HCT116 (cell line): ENCODE data around the gene R3HCC1L. TPM values are rescaled to one million over a fixed set of nuclear protein-coding genes. Genes with fewer than 3 reads are reported as not detected.

Experiments
- ATAC-seq: fragments of 200-7000 bp; cut with Tn5 transposase; 2 replicates; pipeline ENCODE4 v1.9.1; 2020; ENCODE audit warnings: mild to moderate bottlenecking, moderate library complexity
- BruUV-seq: library from RNA; stranded (reverse); fragments of 400-500 nt; replicated peaks from 2 replicates; lab custom pipeline; 2021; lab: Mats Ljungman, UMichigan
- CTCF ChIA-PET: fragments of 300-600 bp; sonication (Branson Sonifier 250); formaldehyde crosslinking; loops from one replicate; lab custom pipeline; 2021; ENCODE audit warnings: antibody characterized with exemption; lab: Charles Lee
- POLR2A ChIA-PET: fragments of 300-600, 350-600 bp; sonication (Branson Sonifier 250); formaldehyde crosslinking; loops from one replicate; lab custom pipeline; 2021; ENCODE audit warnings: antibody characterized with exemption; lab: Charles Lee
- RAD21 ChIA-PET, 2 experiments: fragments of 300-600 bp; sonication (Branson Sonifier 250); formaldehyde crosslinking; loops; one replicate each; lab custom pipeline; 2023; ENCODE audit warnings: low total read pairs in 2 of 2; ENCODE audit not compliant: uncharacterized antibody in 2 of 2, unreplicated experiment in 2 of 2, low non-redundant PET in 1 of 2; lab: Charles Lee
- DNase-seq: peaks from one replicate; pipeline ENCODE4 v3.0.0-alpha.2; 2010; ENCODE audit warnings: low read depth, low spot score
- H2AFZ ChIP-seq: fragments of 200-600 bp; shearing (Covaris generic), sonication (generic); 2 replicates; pipeline ENCODE4 v1.6.1; 2017; ENCODE audit warnings: low read depth, mixed run types, mixed read lengths, antibody characterized with exemption, low read length; ENCODE audit not compliant: poor library complexity, severe bottlenecking
- H3K27ac ChIP-seq: 2 replicates; pipeline ENCODE4 v1.5.1; 2012; ENCODE audit warnings: low read depth, low read length
- H3K27me3 ChIP-seq: fragments of 200-600 bp; sonication (generic); 2 replicates; pipeline ENCODE4 v1.6.1; 2016; ENCODE audit warnings: mixed run types, low read length, mixed read lengths; ENCODE audit not compliant: insufficient read depth
- H3K36me3 ChIP-seq, 2 experiments: fragments of 200-500 bp in 1 of 2; fragments of 200-600 bp in 1 of 2; sonication (Bioruptor generic) in 1 of 2; sonication (generic) in 1 of 2; 2 replicates each; pipeline versions ENCODE4 v1.5.1 to v1.6.1; 2014 to 2016; ENCODE audit warnings: low read length in 2 of 2, inconsistent platforms in 1 of 2, mixed read lengths in 1 of 2, mixed run types in 1 of 2; ENCODE audit not compliant: insufficient read depth in 2 of 2, control insufficient read depth in 1 of 2
- H3K4me1 ChIP-seq, 2 experiments: fragments of 200-600 bp in 1 of 2; sonication (generic) in 1 of 2; 2 replicates each; pipeline versions ENCODE4 v1.5.1 to v1.6.1; 2012 to 2017; ENCODE audit warnings: low read length in 2 of 2, inconsistent platforms in 1 of 2, mild to moderate bottlenecking in 1 of 2, mixed read lengths in 1 of 2, mixed run types in 1 of 2, moderate library complexity in 1 of 2; ENCODE audit not compliant: insufficient read depth in 2 of 2, control insufficient read depth in 1 of 2
- H3K4me2 ChIP-seq: fragments of 200-600 bp; sonication (generic); 2 replicates; pipeline ENCODE4 v1.6.1; 2017; ENCODE audit warnings: mixed run types, low read length, mixed read lengths
- H3K4me3 ChIP-seq, 2 experiments: fragments of 200-600 bp in 1 of 2; sonication (generic) in 1 of 2; replicated peaks in 1 of 2; 2 replicates each; pipeline ENCODE4 v1.5.1; 2011 to 2016; ENCODE audit warnings: low read length in 2 of 2, control low read depth in 1 of 2, low read depth in 1 of 2, mild to moderate bottlenecking in 1 of 2, mixed read lengths in 1 of 2, mixed run types in 1 of 2
- H3K79me2 ChIP-seq: fragments of 200-600 bp; sonication (generic); 2 replicates; pipeline ENCODE4 v1.6.1; 2017; ENCODE audit warnings: mild to moderate bottlenecking, mixed run types, low read length, moderate library complexity, mixed read lengths; ENCODE audit not compliant: insufficient read depth
- H3K9ac ChIP-seq: fragments of 200-600 bp; sonication (generic); 2 replicates; pipeline ENCODE4 v1.6.1; 2016; ENCODE audit warnings: low read length, mixed read lengths
- H3K9me2 ChIP-seq: fragments of 200-600 bp; sonication (generic), shearing (Covaris generic); 2 replicates; pipeline ENCODE4 v1.6.1; 2017; ENCODE audit warnings: mixed run types, mild to moderate bottlenecking, moderate library complexity; ENCODE audit not compliant: insufficient read depth
- H3K9me3 ChIP-seq, 2 experiments: fragments of 200-500 bp in 1 of 2; fragments of 200-600 bp in 1 of 2; sonication (Bioruptor generic) in 1 of 2; sonication (generic) in 1 of 2; 2 replicates each; pipeline ENCODE4 v1.6.1; 2014 to 2017; ENCODE audit warnings: low read length in 2 of 2, mixed read lengths in 2 of 2, inconsistent platforms in 1 of 2, low read depth in 1 of 2, mild to moderate bottlenecking in 1 of 2, mixed run types in 1 of 2, moderate library complexity in 1 of 2; ENCODE audit not compliant: control insufficient read depth in 1 of 2, insufficient read depth in 1 of 2
- H4K20me1 ChIP-seq: fragments of 200-600 bp; sonication (generic), shearing (Covaris generic); 2 replicates; pipeline ENCODE4 v1.6.1; 2017; ENCODE audit warnings: mixed run types, mild to moderate bottlenecking, moderate library complexity; ENCODE audit not compliant: insufficient read depth
- ATF3 ChIP-seq: IDR thresholded peaks from 2 replicates; pipeline ENCODE4 v1.6.1; 2012
- CBX3 ChIP-seq: IDR thresholded peaks from 2 replicates; pipeline ENCODE4 v1.6.1; 2012; ENCODE audit warnings: low read depth
- CEBPB ChIP-seq: IDR thresholded peaks from 2 replicates; pipeline ENCODE4 v1.6.1; 2012; ENCODE audit warnings: low read depth
- CTCF ChIP-seq, 3 experiments: fragments of 200-600 bp in 1 of 3; sonication (generic) in 1 of 3; IDR thresholded peaks in 2 of 3; conservative IDR thresholded peaks in 1 of 3; 2 replicates each; pipeline ENCODE4 v1.5.1; 2012 to 2017; ENCODE audit warnings: low read depth in 2 of 3, low read length in 2 of 3, antibody characterized with exemption in 1 of 3, borderline replicate concordance in 1 of 3, control low read depth in 1 of 3, mild to moderate bottlenecking in 1 of 3, mixed read lengths in 1 of 3, mixed run types in 1 of 3, moderate library complexity in 1 of 3; ENCODE audit not compliant: insufficient read depth in 1 of 3
- EGR1 ChIP-seq: IDR thresholded peaks from 2 replicates; pipeline ENCODE4 v1.6.1; 2012; ENCODE audit warnings: low read depth
- EZH2phosphoT487 ChIP-seq: fragments of 200-600 bp; IDR thresholded peaks from 2 replicates; pipeline ENCODE4 v1.6.1; 2018; ENCODE audit warnings: antibody characterized with exemption, borderline replicate concordance
- FOSL1 ChIP-seq: IDR thresholded peaks from 2 replicates; pipeline ENCODE4 v1.6.1; 2012; ENCODE audit warnings: low read depth
- JUND ChIP-seq: IDR thresholded peaks from 2 replicates; pipeline ENCODE4 v1.6.1; 2012
- MAX ChIP-seq: IDR thresholded peaks from 2 replicates; pipeline ENCODE4 v1.6.1; 2012
- POLR2AphosphoS5 ChIP-seq: IDR thresholded peaks from 2 replicates; pipeline ENCODE4 v1.6.1; 2011; ENCODE audit warnings: mild to moderate bottlenecking, low read depth, low read length, moderate library complexity
- RAD21 ChIP-seq: IDR thresholded peaks from 2 replicates; pipeline ENCODE4 v1.6.1; 2012; ENCODE audit warnings: low read depth, mild to moderate bottlenecking
- REST ChIP-seq: IDR thresholded peaks from 2 replicates; pipeline ENCODE4 v1.6.1; 2012; ENCODE audit warnings: low read depth
- SIN3A ChIP-seq: IDR thresholded peaks from 2 replicates; pipeline ENCODE4 v1.6.1; 2012; ENCODE audit warnings: low read depth
- SP1 ChIP-seq: IDR thresholded peaks from 2 replicates; pipeline ENCODE4 v1.6.1; 2012; ENCODE audit warnings: low read depth
- SRF ChIP-seq: IDR thresholded peaks from 2 replicates; pipeline ENCODE4 v1.6.1; 2012; ENCODE audit warnings: low read depth
- TCF7L2 ChIP-seq: IDR thresholded peaks from 2 replicates; pipeline ENCODE4 v1.7.0; 2011; ENCODE audit warnings: borderline replicate concordance, inconsistent platforms; ENCODE audit not compliant: insufficient read depth, insufficient read length; ENCODE audit errors: extremely low read depth
- ZBTB33 ChIP-seq: IDR thresholded peaks from 2 replicates; pipeline ENCODE4 v1.6.1; 2011; ENCODE audit warnings: mild to moderate bottlenecking, low read length, moderate library complexity; ENCODE audit not compliant: insufficient replicate concordance; ENCODE audit errors: extremely low read depth
- ZNF274 ChIP-seq: fragments of 200-500 bp; sonication (Bioruptor generic); IDR thresholded peaks from 2 replicates; pipeline ENCODE4 v1.6.1; 2014; ENCODE audit warnings: mild to moderate bottlenecking, low read depth, low read length, inconsistent platforms
- intact Hi-C: fragments of 100-400 bp; cut with micrococcal nuclease; formaldehyde crosslinking; loops from 2 replicates; pipeline ENCODE4 v1.10.0; 2022
- total RNA-seq: library from RNA; stranded (reverse); gene quantifications from one replicate; pipeline ENCODE4 v1.2.1, GENCODE V29; 2021; ENCODE audit not compliant: unreplicated experiment

The R3HCC1L gene
- total RNA-seq, 1 experiment from 2014 or later = 9.3 TPM

GRCh38 chr10:98254234-98254974 lies 119.9 kb downstream of the R3HCC1L start:
- RAD21 ChIA-PET = no interaction called here
- intact Hi-C loops = no loop called here
- no peak for DNase-seq
- ATAC-seq = no peak
- Histone ChIP-seq H3K36me3 (no peaks in the 10 kb centered on the region), H3K4me3 (no peak overlapping the region), H3K9ac (no peak overlapping the region), H3K4me2 (no peak overlapping the region), H3K9me3 (no peaks in the 10 kb centered on the region), H3K27ac (no peak overlapping the region), H3K27me3 (no peaks in the 10 kb centered on the region)
- no TSS peak for BruUV-seq
- TF ChIP-seq CTCF (IDR thresholded peaks at IDR 0.05 in 2 of 3, conservative IDR thresholded peaks at IDR 0.05 in 1 of 3; ENCODE audit: borderline replicate concordance in 1 of 3, insufficient read depth in 1 of 3, low read depth in 2 of 3, low read length in 2 of 3) (no peak), CEBPB (no peak), MAX (no peak), EZH2phosphoT487 (no peak), RAD21 (no peak), ZNF274 (no peak), CBX3 (no peak), JUND (no peak), REST (no peak), ZBTB33 (no peak), TCF7L2 (no peak), FOSL1 (no peak), SIN3A (no peak), SP1 (no peak), ATF3 (no peak), POLR2AphosphoS5 (no peak), EGR1 (no peak), SRF (no peak)
- TF ChIP-seq, all 23 proteins: peak for 0
- no peaks in the 10 kb centered on the region for H3K4me1 ChIP-seq
- ChIA-PET CTCF (no interaction called here), POLR2A (no interaction called here)
- no peaks in the 10 kb centered on the region for H3K9me2 ChIP-seq
- H4K20me1 ChIP-seq = no peaks in the 10 kb centered on the region
- no peak overlapping the region for H2AFZ ChIP-seq
- no peaks in the 10 kb centered on the region for H3K79me2 ChIP-seq
